Activated naive CD4-positive, alpha-beta T cell treated with anti-CD3 and anti-CD28 coated beads, Interleukin-2, amount 50 U/mL, for 72 hours (primary cell): ENCODE data around the gene VPS13D. TPM values are rescaled to one million over a fixed set of nuclear protein-coding genes. Genes with fewer than 3 reads are reported as not detected.
A peak's percentile ranks its signal among the peaks of the same experiment; 100 is the strongest.

Experiments used
- ATAC-seq, 2 donors: fragments of 150-1000 bp; cut with Tn5 transposase; 2 replicates each; pipeline ENCODE4 v1.10.0; 2021; ENCODE audit warnings: mild to moderate bottlenecking in 2 of 2, moderate library complexity in 2 of 2
- DNase-seq, 2 donors: peaks; one replicate each; pipeline ENCODE4 v3.0.0; 2021 to 2022; ENCODE audit warnings: low spot score in 2 of 2
- H3K27ac Mint-ChIP-seq, 2 donors: one replicate each; pipeline ENCODE4 v1.8.0; 2022; ENCODE audit warnings: mild to moderate bottlenecking in 2 of 2, mixed read lengths in 2 of 2
- H3K36me3 Mint-ChIP-seq, 2 donors: one replicate each; pipeline ENCODE4 v1.8.0; 2022; ENCODE audit warnings: mixed read lengths in 2 of 2
- H3K9me3 Mint-ChIP-seq, 2 donors: one replicate each; pipeline ENCODE4 v1.8.0; 2022; ENCODE audit warnings: mixed read lengths in 2 of 2
- total RNA-seq, 2 donors: library from RNA; stranded (reverse); gene quantifications; one replicate each; pipeline ENCODE4 v1.2.3, GENCODE V29; 2022

VPS13D gene
- total RNA-seq, 2 donors from 2014 or later, result 31.2 to 40.7 TPM

DNA sequence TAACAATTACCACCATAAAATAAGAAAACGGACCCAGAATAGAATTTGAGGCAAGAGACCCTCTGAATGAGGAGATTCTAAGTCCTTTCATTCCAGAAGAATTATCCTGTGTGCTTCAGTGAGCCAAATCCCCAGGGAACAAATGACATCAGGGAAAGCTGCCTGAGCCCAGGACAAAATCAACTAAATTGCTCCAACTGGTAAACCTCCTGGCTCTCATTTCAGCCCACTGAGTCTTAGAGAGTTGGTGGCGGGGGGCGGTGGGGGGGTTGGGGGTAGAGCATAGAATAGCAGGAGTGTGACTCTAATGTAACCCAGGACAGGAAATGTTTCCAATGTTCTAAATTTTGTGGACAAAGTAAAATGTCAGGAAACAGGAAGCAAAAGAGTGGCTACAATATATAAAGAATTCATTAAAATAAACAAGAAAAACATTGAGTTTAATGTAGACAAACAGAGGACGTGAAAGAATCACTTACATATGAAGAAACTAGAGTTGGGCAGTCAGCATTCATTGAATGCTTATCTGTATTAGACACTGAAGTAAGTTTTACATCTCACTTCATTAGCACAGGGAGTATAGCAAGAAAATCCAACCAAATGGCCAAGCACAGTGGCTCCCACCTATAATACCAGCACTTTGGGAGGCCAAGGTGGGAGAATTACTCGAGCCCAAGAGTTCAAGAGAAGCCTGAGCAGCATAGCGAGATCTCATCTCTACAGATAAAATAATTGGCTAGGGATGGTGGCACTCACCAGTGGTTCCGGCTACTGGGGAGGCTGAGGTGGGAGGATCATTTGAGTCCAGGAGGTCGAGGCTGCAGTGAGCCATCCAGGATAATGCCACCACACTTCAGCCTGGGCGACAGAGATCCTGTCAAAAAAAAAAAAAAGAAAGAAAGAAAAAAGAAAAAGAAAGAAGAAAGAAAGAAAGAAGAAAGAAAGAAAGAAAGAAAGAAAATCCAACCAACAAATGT is 313.1 kb downstream of the VPS13D start:
- DNase-seq, result no peak
- Mint-ChIP-seq H3K9me3 (no peaks in the 10 kb centered on the region), H3K36me3 (peaks cover 0 to 4% of the 10 kb centered on the region in 2 donors), H3K27ac (no peak overlapping the region)
- ATAC-seq, result no peak

GRCh38 chr1:12543740-12544154 is 313.9 kb downstream of the VPS13D start:
- Mint-ChIP-seq H3K36me3 (no peaks in the 10 kb centered on the region), H3K27ac (no peak overlapping the region), H3K9me3 (no peaks in the 10 kb centered on the region)
- ATAC-seq (no peak), DNase-seq (no peak)

DNA sequence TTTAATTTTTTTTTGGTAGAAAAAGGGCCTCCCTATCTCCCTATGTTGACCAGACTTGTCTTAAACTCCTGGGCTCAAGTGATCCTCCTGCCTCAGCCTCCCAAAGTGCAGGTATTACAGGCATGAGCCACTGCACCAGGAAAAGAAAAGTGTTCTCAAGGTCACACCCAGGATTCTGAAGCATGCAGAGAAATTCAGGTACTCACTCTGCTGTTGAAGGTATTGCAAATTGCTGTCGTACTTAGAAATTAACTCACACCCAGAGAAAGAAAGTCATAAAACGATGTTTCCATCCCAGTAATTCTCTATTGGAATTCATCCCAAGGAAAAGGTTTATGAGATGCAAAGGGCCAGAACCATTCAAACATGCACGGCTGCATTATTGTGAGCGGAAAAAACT is 314.5 kb downstream of the VPS13D start:
- DNase-seq (no peak), ATAC-seq (no peak)
- H3K36me3 Mint-ChIP-seq, result no peaks in the 10 kb centered on the region
- H3K27ac Mint-ChIP-seq, result no peak overlapping the region
- no peaks in the 10 kb centered on the region for H3K9me3 Mint-ChIP-seq

- no peak for DNase-seq
- ATAC-seq, result peak in 1 of 2 donors; percentile 37
- Mint-ChIP-seq H3K36me3 (no peaks in the 10 kb centered on the region), H3K27ac (no peak overlapping the region), H3K9me3 (no peaks in the 10 kb centered on the region)
These were observed 315.2 kb downstream of the VPS13D start for GRCh38 chr1:12544992-12545391.

GRCh38 chr1:12546771-12547585 is 317.1 kb downstream of the VPS13D start:
- no peak for ATAC-seq
- Mint-ChIP-seq H3K9me3 (no peaks in the 10 kb centered on the region), H3K36me3 (no peaks in the 10 kb centered on the region), H3K27ac (peak overlapping the region in 1 of 2 donors; percentile 50)
- peak in 1 of 2 donors; percentile 11 for DNase-seq

DNA sequence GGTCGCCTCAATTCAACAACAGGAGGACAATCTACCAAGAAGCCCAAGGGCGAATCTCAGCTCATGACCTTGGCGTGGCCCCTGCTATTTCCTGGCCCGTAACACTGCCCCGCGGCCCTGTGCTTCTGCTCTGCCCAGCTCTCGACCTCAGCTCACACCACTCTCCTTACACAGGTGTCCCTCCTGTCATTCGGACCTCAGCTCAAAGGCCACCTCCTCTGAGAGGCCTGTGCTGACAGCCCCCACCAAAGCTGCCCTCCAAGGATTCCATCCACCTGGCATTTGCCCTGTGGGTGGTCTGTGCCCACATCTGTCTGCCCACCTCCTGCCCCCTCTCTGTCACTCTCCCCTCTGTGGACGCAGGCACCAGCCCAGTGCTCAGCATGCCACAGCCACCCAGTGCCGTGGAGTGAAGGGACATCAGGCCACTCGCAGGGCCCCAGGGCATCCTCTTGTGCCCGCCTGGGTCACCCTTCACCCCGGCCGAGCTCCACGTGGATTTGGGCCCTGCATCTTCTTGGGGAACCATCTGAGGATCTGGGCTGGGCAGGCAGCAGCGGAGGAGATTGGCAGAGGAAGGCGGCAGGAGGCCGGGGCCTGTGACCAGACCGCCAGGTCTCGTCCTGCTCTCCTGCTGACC is 317.9 kb downstream of the VPS13D start:
- Mint-ChIP-seq H3K36me3 (no peaks in the 10 kb centered on the region), H3K9me3 (no peaks in the 10 kb centered on the region), H3K27ac (peak overlapping the region; percentile 50 to 85)
- DNase-seq, result peak in 1 of 2 donors; percentile 47
- no peak for ATAC-seq

- DNase-seq (peak in 1 of 2 donors; percentile 21), ATAC-seq (no peak)
- no peaks in the 10 kb centered on the region for H3K9me3 Mint-ChIP-seq
- H3K27ac Mint-ChIP-seq, result no peak overlapping the region
- H3K36me3 Mint-ChIP-seq, result no peaks in the 10 kb centered on the region
These were observed 318.6 kb downstream of the VPS13D start for GRCh38 chr1:12548279-12548972.

DNA sequence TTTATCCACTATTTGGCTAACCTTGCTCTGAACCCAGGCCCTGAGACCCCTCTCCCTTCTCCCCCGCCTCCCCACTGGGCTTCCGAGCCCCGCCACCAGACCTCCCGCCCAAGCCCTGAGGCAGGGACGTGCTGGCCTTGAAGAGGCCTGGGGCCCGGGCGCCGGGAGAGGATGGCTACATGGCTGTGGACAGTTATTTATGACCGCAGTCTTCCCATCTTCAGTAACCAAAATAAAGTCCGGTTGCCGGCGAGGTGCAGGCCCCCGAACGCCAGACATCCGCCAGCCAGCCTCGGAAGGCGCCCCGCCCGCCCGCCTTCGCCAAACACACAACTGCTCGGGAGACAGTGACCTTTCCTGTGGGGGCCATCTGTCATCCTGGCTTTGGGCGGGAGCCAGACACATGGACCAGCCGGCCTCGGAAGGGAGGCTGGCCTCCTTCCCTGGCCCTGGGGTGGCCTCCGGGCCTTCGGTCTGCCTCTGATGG is 319.2 kb downstream of the VPS13D start:
- DNase-seq (no peak), ATAC-seq (no peak)
- Mint-ChIP-seq H3K9me3 (peaks cover 0 to 2% of the 10 kb centered on the region in 2 donors), H3K36me3 (no peaks in the 10 kb centered on the region), H3K27ac (peak overlapping the region in 1 of 2 donors; percentile 36)

DNA sequence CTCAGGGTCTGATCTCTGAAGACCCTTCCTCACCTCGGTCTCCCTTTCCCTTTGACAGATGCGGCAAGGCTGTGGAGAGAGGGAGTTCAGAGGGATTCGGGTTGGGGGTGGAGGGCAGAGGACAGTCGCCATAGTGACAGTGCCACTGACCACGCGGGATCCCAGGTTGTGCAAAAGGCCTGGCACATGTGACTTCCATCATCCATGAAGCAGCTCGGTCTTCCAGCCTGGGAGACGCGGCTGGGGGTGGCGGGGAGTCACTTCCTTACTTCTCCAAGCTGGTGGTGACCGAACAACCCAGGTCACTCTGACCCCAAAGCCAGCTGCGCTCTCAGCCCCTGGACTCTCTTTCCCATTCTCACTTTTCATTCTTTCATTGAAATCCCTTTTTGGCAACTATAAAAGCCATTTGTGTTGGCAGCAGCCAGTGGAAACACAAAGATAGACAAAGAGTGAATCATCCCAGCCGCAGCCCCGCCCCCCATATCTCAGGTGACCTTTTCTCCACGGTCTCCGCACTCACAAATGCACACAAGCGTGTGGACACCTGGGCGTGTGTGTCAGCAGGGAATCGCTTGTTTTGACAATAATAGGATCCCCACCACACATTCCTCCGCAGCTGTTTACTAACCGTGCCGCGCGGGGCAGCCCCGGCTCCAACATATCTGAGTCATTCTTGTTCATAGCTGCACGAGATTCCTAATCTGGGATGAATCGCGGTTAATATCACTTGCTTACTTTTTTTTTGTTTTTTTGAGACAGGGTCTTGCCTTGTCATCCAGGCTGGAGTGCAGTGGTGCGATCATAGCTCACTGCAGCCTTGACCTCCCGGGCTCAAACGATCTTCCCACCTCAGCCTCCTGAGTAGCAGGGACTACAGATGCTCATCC is 319.9 kb downstream of the VPS13D start:
- ATAC-seq, result no peak
- Mint-ChIP-seq H3K27ac (peak overlapping the region in 1 of 2 donors; percentile 36), H3K9me3 (peaks cover 0 to 3% of the 10 kb centered on the region in 2 donors), H3K36me3 (no peaks in the 10 kb centered on the region)
- DNase-seq, result no peak

- peak overlapping the region; percentile 15 to 60 for H3K27ac Mint-ChIP-seq
- DNase-seq (no peak), ATAC-seq (no peak)
- H3K36me3 Mint-ChIP-seq, result no peaks in the 10 kb centered on the region
- peaks cover 0 to 3% of the 10 kb centered on the region in 2 donors for H3K9me3 Mint-ChIP-seq
These were observed 321.8 kb downstream of the VPS13D start for GRCh38 chr1:12551584-12551983.

DNA sequence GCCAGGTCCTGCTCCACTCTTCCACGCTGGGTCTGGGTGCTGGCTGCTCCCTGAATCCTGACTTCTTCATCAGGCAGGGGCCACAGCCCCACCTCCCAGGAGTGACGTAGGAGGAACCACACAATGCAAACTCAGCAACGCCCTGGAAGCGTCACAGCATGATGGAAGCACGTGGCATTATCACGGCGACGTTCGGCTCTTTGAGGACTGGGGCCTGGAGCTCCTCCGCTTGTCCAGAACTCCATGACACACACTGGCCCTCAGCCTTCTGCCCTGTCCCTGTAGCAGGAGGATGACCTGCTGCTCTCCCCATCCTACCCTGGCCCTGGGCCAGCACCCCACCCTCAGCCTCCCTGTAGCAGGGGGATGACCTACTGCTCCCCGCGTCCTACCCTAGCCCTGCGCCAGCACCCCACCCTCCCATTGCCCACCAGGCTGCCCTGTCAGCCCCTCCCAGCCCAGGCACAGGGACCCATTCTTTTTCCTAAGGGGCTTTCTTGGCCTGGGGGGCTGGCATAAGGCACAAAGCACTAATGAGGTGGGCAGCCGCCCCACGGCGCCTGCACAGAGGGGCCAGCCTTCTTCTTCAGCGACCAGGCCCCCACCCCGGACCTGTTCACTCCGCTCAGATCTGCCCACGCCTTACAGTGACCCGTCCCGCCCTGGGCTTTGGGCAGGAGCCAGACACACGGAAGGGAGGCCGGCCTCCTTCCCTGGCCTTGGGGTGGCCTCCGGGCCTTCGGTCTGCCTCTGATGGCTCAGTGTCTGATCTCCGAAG is 322.5 kb downstream of the VPS13D start:
- peak overlapping the region in 1 of 2 donors; percentile 18 for H3K27ac Mint-ChIP-seq
- H3K36me3 Mint-ChIP-seq, result no peaks in the 10 kb centered on the region
- DNase-seq, result no peak
- no peak for ATAC-seq
- H3K9me3 Mint-ChIP-seq, result peaks cover 0 to 3% of the 10 kb centered on the region in 2 donors

DNA sequence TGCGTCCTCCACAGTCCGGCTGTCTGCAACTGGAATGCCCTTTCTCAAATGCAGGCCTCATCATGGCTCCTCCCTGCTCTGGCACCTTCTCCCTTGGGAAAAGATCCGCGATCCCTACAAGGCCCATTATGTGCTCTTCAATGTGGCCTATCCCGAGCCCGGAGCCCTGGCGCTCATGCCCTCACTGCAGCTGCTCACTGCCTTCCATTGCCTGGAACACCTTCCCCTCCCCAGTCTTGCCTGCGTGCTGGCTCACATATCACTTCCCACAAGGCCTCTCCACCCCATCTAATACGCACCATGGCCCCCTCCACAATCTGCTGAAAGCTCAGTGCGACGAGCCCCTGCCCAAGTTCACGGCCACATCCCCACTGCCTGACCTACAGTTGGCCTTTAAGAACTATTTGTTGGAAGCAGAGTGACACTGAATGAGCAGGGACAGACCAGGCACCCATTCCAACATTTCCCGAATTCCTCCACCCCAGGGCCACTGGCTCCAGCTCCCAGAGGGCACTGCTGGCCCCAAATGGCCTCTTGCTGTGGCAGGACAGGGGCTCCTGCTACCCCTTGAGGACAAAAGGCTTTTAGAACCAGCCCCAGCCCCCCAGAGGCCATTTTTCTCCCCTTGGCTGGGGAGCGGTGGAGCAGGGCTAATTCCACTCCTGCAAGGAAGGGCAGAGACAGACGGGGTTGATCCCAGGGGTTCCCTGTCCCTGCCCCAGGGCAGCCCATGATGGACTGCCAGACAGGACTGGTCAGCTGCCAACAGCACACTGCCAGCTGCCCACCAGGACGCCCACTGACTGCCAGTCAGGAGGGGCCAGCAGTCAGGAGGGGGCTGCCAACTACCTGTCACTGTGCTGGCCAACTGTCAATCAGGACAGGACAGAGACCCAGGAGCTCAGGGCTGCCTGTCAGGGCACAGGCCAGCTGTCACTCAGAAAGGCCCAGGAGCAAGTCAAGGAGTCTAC is 323.4 kb downstream of the VPS13D start:
- Mint-ChIP-seq H3K27ac (peak overlapping the region; percentile 14 to 18), H3K9me3 (peaks cover 0 to 3% of the 10 kb centered on the region in 2 donors), H3K36me3 (no peaks in the 10 kb centered on the region)
- ATAC-seq (no peak), DNase-seq (no peak)

DNA sequence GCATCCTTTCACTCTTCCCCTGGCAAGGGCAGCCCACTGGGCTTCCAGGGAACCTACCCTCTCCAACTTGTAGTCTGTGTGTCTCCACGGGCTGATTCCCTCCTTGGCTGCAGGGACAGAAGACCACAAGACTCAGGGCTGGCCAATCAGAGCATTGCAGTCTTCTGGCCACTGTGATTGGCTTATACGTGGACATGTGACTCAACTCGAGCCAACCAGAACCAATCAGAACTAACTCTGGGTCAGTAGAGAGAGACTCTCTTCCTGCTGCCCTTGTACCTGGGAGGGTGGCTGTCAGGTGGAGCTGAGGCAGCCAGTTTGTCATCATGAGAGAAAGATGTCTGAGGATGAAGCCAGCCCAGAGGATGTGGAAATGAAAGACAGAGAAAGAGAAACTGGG is 324.1 kb downstream of the VPS13D start:
- Mint-ChIP-seq H3K9me3 (peaks cover 0 to 3% of the 10 kb centered on the region in 2 donors), H3K36me3 (no peaks in the 10 kb centered on the region), H3K27ac (peak overlapping the region in 1 of 2 donors; percentile 18)
- no peak for ATAC-seq
- no peak for DNase-seq
